OCI-LY1 (cell line): ENCODE results near the gene DSG4.

Source experiments
- H2AFZ ChIP-seq: fragments of 200-600 bp; sonication (generic), shearing (Covaris generic); 2 replicates; pipeline ENCODE4 v1.6.0; 2014; ENCODE audit warnings: antibody characterized with exemption, mild to moderate bottlenecking, low read length
- H3F3A ChIP-seq: fragments of 200-600 bp; sonication (generic), shearing (Covaris generic); 2 replicates; pipeline ENCODE4 v1.6.0; 2014; ENCODE audit warnings: mild to moderate bottlenecking, antibody characterized with exemption, low read length, moderate library complexity; ENCODE audit not compliant: insufficient read depth
- H3K27ac ChIP-seq: fragments of 200-600 bp; sonication (generic); 2 replicates; pipeline ENCODE4 v1.5.1; 2014; ENCODE audit warnings: low read length, mixed run types, mild to moderate bottlenecking, low read depth; ENCODE audit not compliant: poor library complexity, severe bottlenecking
- H3K27me3 ChIP-seq: fragments of 200-600 bp; sonication (generic); 2 replicates; pipeline ENCODE4 v1.6.0; 2014; ENCODE audit warnings: antibody characterized with exemption, mild to moderate bottlenecking, low read length, moderate library complexity; ENCODE audit not compliant: insufficient read depth
- H3K36me3 ChIP-seq: fragments of 200-600 bp; sonication (generic); 2 replicates; pipeline ENCODE4 v1.6.1; 2014; ENCODE audit warnings: mild to moderate bottlenecking, antibody characterized with exemption, low read length, moderate library complexity, mixed read lengths; ENCODE audit not compliant: insufficient read depth
- H3K4me1 ChIP-seq: fragments of 200-600 bp; sonication (generic); 2 replicates; pipeline ENCODE4 v1.5.1; 2014; ENCODE audit warnings: mild to moderate bottlenecking, low read length, moderate library complexity; ENCODE audit not compliant: insufficient read depth, severe bottlenecking
- H3K4me2 ChIP-seq: fragments of 200-600 bp; sonication (generic), shearing (Covaris generic); 2 replicates; pipeline ENCODE4 v1.6.1; 2014; ENCODE audit warnings: low read length
- H3K4me3 ChIP-seq: fragments of 200-600 bp; sonication (generic); 2 replicates; pipeline ENCODE4 v1.5.1; 2014; ENCODE audit warnings: low read length, low read depth, mild to moderate bottlenecking, mixed read lengths; ENCODE audit not compliant: poor library complexity, severe bottlenecking
- H3K79me2 ChIP-seq: fragments of 200-600 bp; shearing (Covaris generic); 2 replicates; pipeline ENCODE4 v1.6.1; 2016; ENCODE audit warnings: mixed run types, low read length, mixed read lengths; ENCODE audit not compliant: insufficient read depth
- H3K9ac ChIP-seq: fragments of 200-600 bp; sonication (generic), shearing (Covaris generic); 2 replicates; pipeline ENCODE4 v1.6.1; 2014; ENCODE audit warnings: mild to moderate bottlenecking, low read length, mixed read lengths
- H3K9me2 ChIP-seq: fragments of 200-600 bp; sonication (generic), shearing (Covaris generic); 2 replicates; pipeline ENCODE4 v1.6.1; 2014; ENCODE audit warnings: low read depth, mild to moderate bottlenecking, low read length, mixed read lengths
- H3K9me3 ChIP-seq: fragments of 200-600 bp; shearing (Covaris generic); 2 replicates; pipeline ENCODE4 v1.6.1; 2014; ENCODE audit warnings: low read length, mixed read lengths
- H4K20me1 ChIP-seq: fragments of 200-600 bp; sonication (generic), shearing (Covaris generic); 2 replicates; pipeline ENCODE4 v1.6.0; 2016; ENCODE audit warnings: mild to moderate bottlenecking, low read length; ENCODE audit not compliant: insufficient read depth
- EZH2 ChIP-seq: fragments of 200-600 bp; sonication (generic), shearing (Covaris generic); IDR thresholded peaks from 2 replicates; pipeline ENCODE4 v1.8.0; 2017; ENCODE audit warnings: borderline replicate concordance, mixed run types, mild to moderate bottlenecking, antibody characterized with exemption, low read length, moderate library complexity, mixed read lengths
- TF ChIP-seq, protein P1 (sequence below): fragments of 200-600 bp; sonication (generic), shearing (Covaris generic); IDR thresholded peaks from 2 replicates; pipeline ENCODE4 v1.5.1; 2017; ENCODE audit warnings: mild to moderate bottlenecking, antibody characterized with exemption, low read length, moderate library complexity, mixed read lengths

The DSG4 gene

DNA sequence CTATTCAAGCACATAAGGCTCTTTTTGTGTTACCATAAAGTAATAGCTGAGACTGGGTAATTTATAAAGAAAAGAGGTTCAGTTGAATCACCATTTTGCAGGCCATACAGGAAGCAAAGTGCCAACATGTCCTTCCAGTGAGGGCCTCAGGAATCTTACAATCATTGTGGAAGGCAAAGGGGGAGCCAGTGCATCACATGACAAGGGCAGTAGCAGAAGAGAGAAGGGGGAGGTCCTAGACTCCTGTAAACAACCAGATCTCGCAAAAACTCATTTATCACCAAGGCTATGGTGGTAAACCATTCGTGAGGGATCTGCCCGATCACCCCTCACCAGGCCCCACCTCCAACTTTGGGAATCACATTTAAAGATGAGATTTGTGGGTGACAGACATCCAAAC lies 16.7 kb downstream of the DSG4 start:
- H3K79me2 ChIP-seq = no peaks in the 10 kb centered on the region
- H3K4me2 ChIP-seq = no peak overlapping the region
- no peak overlapping the region for H3K27ac ChIP-seq
- H3K4me1 ChIP-seq = no peaks in the 10 kb centered on the region
- no peaks in the 10 kb centered on the region for H3K9me2 ChIP-seq
- no peak for TF ChIP-seq EZH2
- TF ChIP-seq, protein P1, sequence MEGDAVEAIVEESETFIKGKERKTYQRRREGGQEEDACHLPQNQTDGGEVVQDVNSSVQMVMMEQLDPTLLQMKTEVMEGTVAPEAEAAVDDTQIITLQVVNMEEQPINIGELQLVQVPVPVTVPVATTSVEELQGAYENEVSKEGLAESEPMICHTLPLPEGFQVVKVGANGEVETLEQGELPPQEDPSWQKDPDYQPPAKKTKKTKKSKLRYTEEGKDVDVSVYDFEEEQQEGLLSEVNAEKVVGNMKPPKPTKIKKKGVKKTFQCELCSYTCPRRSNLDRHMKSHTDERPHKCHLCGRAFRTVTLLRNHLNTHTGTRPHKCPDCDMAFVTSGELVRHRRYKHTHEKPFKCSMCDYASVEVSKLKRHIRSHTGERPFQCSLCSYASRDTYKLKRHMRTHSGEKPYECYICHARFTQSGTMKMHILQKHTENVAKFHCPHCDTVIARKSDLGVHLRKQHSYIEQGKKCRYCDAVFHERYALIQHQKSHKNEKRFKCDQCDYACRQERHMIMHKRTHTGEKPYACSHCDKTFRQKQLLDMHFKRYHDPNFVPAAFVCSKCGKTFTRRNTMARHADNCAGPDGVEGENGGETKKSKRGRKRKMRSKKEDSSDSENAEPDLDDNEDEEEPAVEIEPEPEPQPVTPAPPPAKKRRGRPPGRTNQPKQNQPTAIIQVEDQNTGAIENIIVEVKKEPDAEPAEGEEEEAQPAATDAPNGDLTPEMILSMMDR = no peak
- no peak overlapping the region for H2AFZ ChIP-seq
- H3K4me3 ChIP-seq = no peak overlapping the region
- no peak overlapping the region for H3K9ac ChIP-seq
- H4K20me1 ChIP-seq = no peaks in the 10 kb centered on the region
- no peaks in the 10 kb centered on the region for H3K36me3 ChIP-seq
- no peaks in the 10 kb centered on the region for H3K9me3 ChIP-seq
- no peaks in the 10 kb centered on the region for H3F3A ChIP-seq
- H3K27me3 ChIP-seq = no peaks in the 10 kb centered on the region

DNA sequence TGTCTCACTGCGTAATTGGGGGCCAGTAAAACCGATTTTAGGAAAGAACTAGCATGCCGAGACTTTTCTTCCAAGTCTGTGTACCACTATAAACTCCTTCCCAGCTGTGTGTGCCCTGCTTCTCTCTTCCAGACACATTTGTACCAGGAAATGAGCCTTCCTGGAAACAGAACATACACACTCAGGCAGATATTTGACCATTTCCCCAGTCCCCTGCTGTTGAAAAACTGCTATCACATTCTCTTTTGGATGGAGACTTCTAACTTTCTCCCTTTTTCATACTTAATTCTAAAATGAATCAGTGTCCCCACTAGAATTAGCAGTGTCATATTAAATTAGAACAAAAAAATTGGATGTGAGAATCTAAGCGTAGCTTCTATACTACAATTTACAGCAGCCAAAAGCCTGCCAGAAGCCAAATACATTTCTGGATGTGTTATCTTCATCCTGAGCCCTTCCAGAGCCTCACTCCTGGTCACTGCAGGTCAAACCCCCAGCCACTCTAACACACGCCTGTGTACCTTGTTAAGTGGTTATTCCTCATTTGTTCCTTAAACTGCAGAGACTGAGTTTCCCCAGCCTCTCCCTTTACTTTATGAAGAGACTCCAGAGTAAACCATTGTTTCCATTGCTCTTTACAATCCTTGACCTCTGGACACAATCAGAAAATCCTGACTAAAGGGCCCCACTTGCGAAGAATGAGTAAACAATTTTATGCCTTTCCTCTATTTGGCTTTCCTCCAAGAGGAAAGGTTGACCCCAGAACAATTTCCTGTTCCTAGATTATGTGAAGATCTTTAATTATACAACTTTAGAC lies 20.4 kb downstream of the DSG4 start:
- Histone ChIP-seq H3K27ac (no peak overlapping the region), H4K20me1 (no peaks in the 10 kb centered on the region), H3K36me3 (no peaks in the 10 kb centered on the region), H2AFZ (no peak overlapping the region), H3F3A (no peaks in the 10 kb centered on the region), H3K9ac (no peak overlapping the region), H3K9me2 (no peaks in the 10 kb centered on the region), H3K4me3 (no peak overlapping the region), H3K4me1 (no peaks in the 10 kb centered on the region), H3K4me2 (no peak overlapping the region), H3K9me3 (no peaks in the 10 kb centered on the region), H3K79me2 (no peaks in the 10 kb centered on the region), H3K27me3 (no peaks in the 10 kb centered on the region)
- TF ChIP-seq, protein P1 = no peak
- TF ChIP-seq EZH2 = no peak

DNA sequence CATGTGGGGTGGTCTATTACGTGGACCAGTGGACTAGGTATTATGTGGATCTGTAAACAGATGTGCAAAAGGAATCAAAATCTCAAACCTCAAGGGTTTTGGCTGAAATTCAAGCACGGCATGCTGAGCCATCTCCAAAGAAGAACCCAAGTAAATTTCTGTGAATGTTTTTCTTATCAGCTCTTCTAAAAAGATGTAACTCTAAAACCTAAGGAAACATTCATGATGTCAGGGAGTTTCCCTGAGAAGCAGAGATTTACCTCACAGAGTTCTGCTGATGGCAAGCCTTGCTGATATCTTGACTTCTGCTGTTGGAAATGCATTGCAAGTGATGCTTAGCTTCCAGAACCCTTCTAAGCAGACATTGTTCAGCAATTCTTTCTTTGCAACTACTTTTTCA lies 21.6 kb downstream of the DSG4 start:
- Histone ChIP-seq H3K4me2 (no peak overlapping the region), H4K20me1 (no peaks in the 10 kb centered on the region), H3F3A (no peaks in the 10 kb centered on the region), H3K9me3 (no peaks in the 10 kb centered on the region), H2AFZ (no peak overlapping the region), H3K36me3 (no peaks in the 10 kb centered on the region), H3K4me1 (no peaks in the 10 kb centered on the region), H3K27ac (no peak overlapping the region), H3K79me2 (no peaks in the 10 kb centered on the region), H3K9ac (no peak overlapping the region), H3K4me3 (no peak overlapping the region), H3K27me3 (no peaks in the 10 kb centered on the region), H3K9me2 (no peaks in the 10 kb centered on the region)
- TF ChIP-seq, protein P1 = no peak
- TF ChIP-seq EZH2 = no peak
